ENCODE results near the gene ETV6.

ETV6 gene

DNA sequence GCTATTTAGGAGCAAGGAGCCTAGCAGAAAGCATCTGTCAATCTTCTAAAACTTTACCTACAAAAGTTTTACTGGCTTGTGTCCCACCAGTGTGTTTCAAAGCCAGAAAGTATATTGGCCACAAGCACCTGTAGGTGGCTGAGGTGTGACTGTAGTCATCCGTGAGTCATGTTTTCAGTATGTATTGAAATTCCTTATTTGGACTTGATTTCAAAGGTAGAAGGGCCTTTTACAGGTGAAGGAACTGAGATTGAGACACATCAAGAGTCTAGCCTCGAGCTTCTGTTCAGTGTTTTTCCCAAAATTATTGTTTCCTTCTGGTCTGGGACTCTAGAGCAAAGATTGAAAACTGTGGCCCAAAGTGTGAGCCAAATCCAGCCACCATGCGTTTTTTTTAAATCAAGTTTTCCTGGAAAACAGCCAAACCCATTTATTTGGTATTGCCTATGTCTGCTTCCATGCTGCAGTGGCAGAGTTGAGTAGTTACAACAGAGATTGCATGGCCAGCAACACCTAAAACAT lies 226.0 kb downstream of the ETV6 start:
- TF ChIP-seq, protein P1, sequence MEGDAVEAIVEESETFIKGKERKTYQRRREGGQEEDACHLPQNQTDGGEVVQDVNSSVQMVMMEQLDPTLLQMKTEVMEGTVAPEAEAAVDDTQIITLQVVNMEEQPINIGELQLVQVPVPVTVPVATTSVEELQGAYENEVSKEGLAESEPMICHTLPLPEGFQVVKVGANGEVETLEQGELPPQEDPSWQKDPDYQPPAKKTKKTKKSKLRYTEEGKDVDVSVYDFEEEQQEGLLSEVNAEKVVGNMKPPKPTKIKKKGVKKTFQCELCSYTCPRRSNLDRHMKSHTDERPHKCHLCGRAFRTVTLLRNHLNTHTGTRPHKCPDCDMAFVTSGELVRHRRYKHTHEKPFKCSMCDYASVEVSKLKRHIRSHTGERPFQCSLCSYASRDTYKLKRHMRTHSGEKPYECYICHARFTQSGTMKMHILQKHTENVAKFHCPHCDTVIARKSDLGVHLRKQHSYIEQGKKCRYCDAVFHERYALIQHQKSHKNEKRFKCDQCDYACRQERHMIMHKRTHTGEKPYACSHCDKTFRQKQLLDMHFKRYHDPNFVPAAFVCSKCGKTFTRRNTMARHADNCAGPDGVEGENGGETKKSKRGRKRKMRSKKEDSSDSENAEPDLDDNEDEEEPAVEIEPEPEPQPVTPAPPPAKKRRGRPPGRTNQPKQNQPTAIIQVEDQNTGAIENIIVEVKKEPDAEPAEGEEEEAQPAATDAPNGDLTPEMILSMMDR (conservative IDR thresholded peaks at IDR 0.05), result no peak
- no peak overlapping the region for H3K27ac ChIP-seq

- TF ChIP-seq, protein P1 (conservative IDR thresholded peaks at IDR 0.05), result no peak
Observed at GRCh38 chr12:11876307-11876706, 226.8 kb downstream of the ETV6 start.

DNA sequence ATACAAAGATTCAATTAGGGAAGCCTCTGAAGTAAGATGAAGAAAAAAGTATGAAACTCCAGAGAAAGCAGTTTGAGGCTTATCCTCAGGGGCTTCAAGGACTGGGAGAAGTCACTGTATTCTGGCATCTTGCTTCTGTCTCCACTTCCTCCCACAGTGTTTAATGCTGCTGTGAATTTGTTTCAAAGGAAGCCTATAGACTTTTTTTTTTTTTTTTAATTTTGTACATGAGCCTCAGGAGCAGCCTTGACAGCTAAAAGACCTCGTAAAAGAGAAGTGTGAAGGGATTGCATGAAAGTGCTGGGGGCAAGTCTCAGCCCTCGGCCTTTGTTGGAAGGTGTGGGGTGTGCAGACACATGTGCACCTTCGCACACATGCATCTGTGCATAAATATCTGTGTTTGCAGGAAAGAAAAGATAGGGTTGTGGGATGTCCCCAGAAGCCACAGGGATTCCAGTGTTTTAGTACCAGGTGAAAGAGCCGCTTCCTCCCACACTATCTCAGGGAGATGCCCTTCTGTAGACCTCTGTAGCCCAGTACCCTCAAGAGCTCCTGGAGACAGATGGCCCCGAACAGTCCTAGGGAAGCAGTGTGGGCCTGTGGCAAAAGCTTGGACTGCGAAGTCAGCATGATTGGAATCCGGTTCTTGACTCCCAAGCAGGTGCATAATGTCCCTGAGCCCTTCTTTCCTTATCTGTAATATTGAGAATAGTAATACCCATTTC lies 227.8 kb downstream of the ETV6 start:
- peak overlapping the region; percentile 80 for H3K27ac ChIP-seq
- TF ChIP-seq, protein P1 (conservative IDR thresholded peaks at IDR 0.05), result no peak

More at GRCh38 chr12:11876307-11876706, 226.8 kb downstream of the ETV6 start:
- H3K27ac ChIP-seq, result no peak overlapping the region; the same call in 1 of the 2 replicates

- H3K27ac ChIP-seq, result peak overlapping the region; percentile 80
- TF ChIP-seq, protein P1 (conservative IDR thresholded peaks at IDR 0.05), result no peak
Observed at GRCh38 chr12:11877869-11878780, 228.7 kb downstream of the ETV6 start.

- TF ChIP-seq, protein P1 (conservative IDR thresholded peaks at IDR 0.05), result no peak
- peak overlapping the region; percentile 80; the same call in 1 of the 2 replicates for H3K27ac ChIP-seq
Observed at GRCh38 chr12:11879306-11879705, 229.8 kb downstream of the ETV6 start.

- no peak overlapping the region for H3K27ac ChIP-seq
- TF ChIP-seq, protein P1 (conservative IDR thresholded peaks at IDR 0.05), result no peak
Observed at GRCh38 chr12:11880381-11880780, 230.9 kb downstream of the ETV6 start.

DNA sequence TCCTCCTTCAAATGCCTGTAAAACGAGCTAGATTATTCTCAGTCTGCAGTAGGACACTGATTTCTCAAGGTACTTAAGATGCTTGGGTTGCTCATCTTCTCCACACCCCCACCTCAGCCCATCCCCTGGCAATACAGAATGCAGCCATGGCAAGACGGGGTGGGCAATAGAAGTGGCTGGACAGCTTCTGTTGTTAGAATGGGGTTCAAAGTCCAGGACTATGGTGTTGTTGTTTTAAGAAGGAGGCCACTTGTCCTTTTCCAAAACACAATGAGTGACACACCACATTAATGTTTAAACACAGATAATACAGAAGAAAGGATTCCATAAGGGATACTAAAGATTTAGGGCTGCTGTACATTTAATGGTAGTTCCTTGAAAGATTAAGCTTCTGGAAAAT lies 232.4 kb downstream of the ETV6 start:
- H3K27ac ChIP-seq, result no peak overlapping the region
- TF ChIP-seq, protein P1 (conservative IDR thresholded peaks at IDR 0.05), result no peak
